Ovary (tissue), 3 donors: ENCODE measurements around the gene AGBL2.

Experiments used
- CTCF ChIP-seq, 3 donors: fragments of 450-650 bp in 2 of 3; fragments of 200-600 bp in 1 of 3; IDR thresholded peaks; one replicate each; pipeline versions ENCODE4 v1.5.1 to v1.8.0; 2016 to 2022; ENCODE audit warnings: antibody characterized with exemption in 3 of 3, mild to moderate bottlenecking in 1 of 3
- POLR2A ChIP-seq: fragments of 450-650 bp; IDR thresholded peaks from one replicate; pipeline ENCODE4 v1.6.1; 2017; ENCODE audit warnings: antibody characterized with exemption, mild to moderate bottlenecking, moderate library complexity
- donor health status: DM: no; HTN: no; CAD: no.

- TF ChIP-seq POLR2A (no peak), CTCF (IDR thresholded peaks at IDR 0.05) (no peak)
Observed at GRCh38 chr11:47668665-47669064, 46.5 kb downstream of the AGBL2 start.
